A549 (cell line): ENCODE data around the gene ARMC6.

ENCODE experiments used
- CBX2 ChIP-seq: fragments of 200-600 bp; sonication (generic); IDR thresholded peaks from 2 replicates; pipeline ENCODE4 v1.6.1; 2016; ENCODE audit warnings: low read depth, mild to moderate bottlenecking, borderline replicate concordance
- EP300 ChIP-seq, 2 experiments: fragments of >200 bp; sonication (Bioruptor Twin); formaldehyde crosslinking; IDR thresholded peaks; 2 replicates in 1 of 2; 3 replicates in 1 of 2; pipeline ENCODE4 v1.6.1; 2016 to 2017
- FOSL2 ChIP-seq, 2 experiments: fragments of 450-650 bp in 1 of 2; fragments of >200 bp in 1 of 2; sonication (Bioruptor Twin) in 1 of 2; formaldehyde crosslinking; IDR thresholded peaks; 2 replicates each; pipeline versions ENCODE4 v1.5.0 to v1.6.1; 2016 to 2020; ENCODE audit warnings: mild to moderate bottlenecking in 1 of 2, moderate library complexity in 1 of 2
- KDM1A ChIP-seq: fragments of 200-600 bp; sonication (generic); IDR thresholded peaks from 2 replicates; pipeline ENCODE4 v1.6.1; 2016; ENCODE audit warnings: low read depth, mild to moderate bottlenecking
- MAZ ChIP-seq: fragments of 150-350 bp; IDR thresholded peaks from 2 replicates; pipeline ENCODE4 v1.6.1; 2014; ENCODE audit warnings: antibody characterized with exemption, low read depth, low read length, borderline replicate concordance
- PBX3 ChIP-seq: IDR thresholded peaks from 2 replicates; pipeline ENCODE4 v1.6.1; 2012
- POLR2A ChIP-seq: IDR thresholded peaks from 2 replicates; pipeline ENCODE4 v1.6.1; 2012; ENCODE audit warnings: mild to moderate bottlenecking, low read length
- RCOR1 ChIP-seq: fragments of 150-350 bp; IDR thresholded peaks from 2 replicates; pipeline ENCODE4 v1.6.1; 2014; ENCODE audit warnings: antibody characterized with exemption, low read length, low read depth
- REST ChIP-seq: fragments of 200-600 bp; sonication (generic); IDR thresholded peaks from 2 replicates; pipeline ENCODE4 v1.6.1; 2016; ENCODE audit warnings: antibody characterized with exemption, mild to moderate bottlenecking, moderate library complexity
- RFX5 ChIP-seq: fragments of 450-650 bp; IDR thresholded peaks from 2 replicates; pipeline ENCODE4 v1.7.1; 2014; ENCODE audit warnings: antibody characterized with exemption, mild to moderate bottlenecking, moderate library complexity
- SMC3 ChIP-seq: fragments of >200 bp; sonication (Bioruptor Twin); formaldehyde crosslinking; IDR thresholded peaks from 3 replicates; pipeline ENCODE4 v1.6.1; 2018; ENCODE audit warnings: inconsistent platforms
- USF2 ChIP-seq: fragments of 450-650 bp; IDR thresholded peaks from 2 replicates; pipeline ENCODE4 v1.6.1; 2014; ENCODE audit warnings: antibody characterized with exemption
- TF ChIP-seq, protein P1 (sequence below): fragments of >200 bp; sonication (Bioruptor Twin); formaldehyde crosslinking; IDR thresholded peaks from 3 replicates; pipeline ENCODE4 v1.5.1; 2016

DNA sequence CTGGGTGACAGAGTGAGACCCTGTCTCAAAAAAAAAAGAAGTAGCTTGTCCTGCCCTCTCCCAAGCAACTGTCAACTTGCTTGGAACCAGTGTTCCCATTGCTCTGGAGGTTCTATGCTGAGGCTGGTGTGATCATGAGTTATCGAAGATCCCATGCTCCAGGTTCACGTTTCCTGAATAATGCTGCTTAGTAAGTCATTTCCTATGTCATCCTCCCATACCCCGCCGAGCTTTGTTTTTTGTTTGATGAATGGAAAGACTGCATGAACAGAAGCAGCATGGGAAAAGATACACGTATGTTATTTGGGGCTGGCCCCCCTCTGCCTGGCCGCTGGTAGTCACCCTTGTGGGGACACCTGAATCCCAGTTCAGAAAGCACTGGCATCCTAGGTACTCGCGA, 41.7 kb downstream of the ARMC6 start:
- TF ChIP-seq, protein P1, sequence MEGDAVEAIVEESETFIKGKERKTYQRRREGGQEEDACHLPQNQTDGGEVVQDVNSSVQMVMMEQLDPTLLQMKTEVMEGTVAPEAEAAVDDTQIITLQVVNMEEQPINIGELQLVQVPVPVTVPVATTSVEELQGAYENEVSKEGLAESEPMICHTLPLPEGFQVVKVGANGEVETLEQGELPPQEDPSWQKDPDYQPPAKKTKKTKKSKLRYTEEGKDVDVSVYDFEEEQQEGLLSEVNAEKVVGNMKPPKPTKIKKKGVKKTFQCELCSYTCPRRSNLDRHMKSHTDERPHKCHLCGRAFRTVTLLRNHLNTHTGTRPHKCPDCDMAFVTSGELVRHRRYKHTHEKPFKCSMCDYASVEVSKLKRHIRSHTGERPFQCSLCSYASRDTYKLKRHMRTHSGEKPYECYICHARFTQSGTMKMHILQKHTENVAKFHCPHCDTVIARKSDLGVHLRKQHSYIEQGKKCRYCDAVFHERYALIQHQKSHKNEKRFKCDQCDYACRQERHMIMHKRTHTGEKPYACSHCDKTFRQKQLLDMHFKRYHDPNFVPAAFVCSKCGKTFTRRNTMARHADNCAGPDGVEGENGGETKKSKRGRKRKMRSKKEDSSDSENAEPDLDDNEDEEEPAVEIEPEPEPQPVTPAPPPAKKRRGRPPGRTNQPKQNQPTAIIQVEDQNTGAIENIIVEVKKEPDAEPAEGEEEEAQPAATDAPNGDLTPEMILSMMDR = no peak
- TF ChIP-seq USF2 = no peak
- TF ChIP-seq CBX2 = no peak
- no peak for TF ChIP-seq EP300 (IDR thresholded peaks at IDR 0.05)
- TF ChIP-seq MAZ = no peak
- TF ChIP-seq REST = no peak
- TF ChIP-seq RCOR1 = no peak
- no peak for TF ChIP-seq POLR2A
- TF ChIP-seq SMC3 = no peak
- no peak for TF ChIP-seq RFX5
- TF ChIP-seq FOSL2 (IDR thresholded peaks at IDR 0.05) = no peak
- no peak for TF ChIP-seq FOSL2 (CRISPR knock-in tag; IDR thresholded peaks at IDR 0.05)
- TF ChIP-seq PBX3 = no peak
- no peak for TF ChIP-seq KDM1A
